HG02623 (cell line): ENCODE results near the gene HBS1L.

Experiments used
- ATAC-seq: cut with Tn5 transposase; IDR thresholded peaks from one replicate; pipeline ENCODE4 v1.9.1; 2021; ENCODE audit warnings: moderate library complexity; ENCODE audit not compliant: unreplicated experiment

HBS1L gene

DNA sequence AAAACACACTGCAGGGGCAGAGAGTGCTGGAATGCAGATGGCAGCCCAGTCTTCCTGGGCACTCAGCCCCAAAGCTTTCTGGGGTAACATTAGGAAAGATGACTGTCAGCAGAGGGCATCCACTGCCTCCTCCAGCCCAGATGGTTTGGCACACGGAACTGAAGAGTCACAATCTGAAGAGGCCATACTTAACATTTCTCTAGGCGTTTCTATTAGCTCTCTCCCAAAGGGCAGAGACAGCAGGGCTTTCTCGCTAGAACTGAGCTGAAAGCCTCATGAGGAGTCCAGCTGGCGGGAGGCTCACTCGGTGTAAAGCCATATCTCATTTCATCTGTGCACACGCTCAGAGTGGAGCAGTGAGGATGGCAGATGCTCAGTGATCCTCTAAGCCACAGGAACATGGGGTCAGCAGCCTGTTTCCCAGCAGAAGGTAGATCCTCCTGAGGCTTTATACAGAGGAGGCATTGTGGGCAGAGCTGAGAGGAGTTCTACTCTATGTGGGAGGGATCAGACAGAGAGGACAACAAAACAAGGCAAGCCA, 132.8 kb downstream of the HBS1L start:
- no peak for ATAC-seq

DNA sequence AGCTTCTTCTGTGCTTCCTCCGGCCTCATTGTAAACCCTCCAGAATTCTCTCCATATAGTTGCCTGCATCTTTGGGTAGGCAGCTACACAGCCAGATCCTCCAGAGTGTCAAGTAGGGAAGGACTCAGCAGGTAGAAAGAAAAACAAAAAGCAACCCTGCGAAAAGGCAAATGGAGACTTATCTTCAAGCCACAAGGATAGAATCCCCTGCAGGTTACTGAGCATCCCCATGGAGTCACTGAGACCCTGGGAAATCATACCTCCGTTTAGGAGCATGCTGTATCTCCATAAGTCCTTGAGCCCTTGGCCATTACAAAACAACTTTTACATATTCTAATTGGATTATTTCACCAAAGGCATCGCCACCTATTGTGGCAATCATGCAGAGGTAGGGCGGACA, 133.3 kb downstream of the HBS1L start:
- ATAC-seq: no peak

DNA sequence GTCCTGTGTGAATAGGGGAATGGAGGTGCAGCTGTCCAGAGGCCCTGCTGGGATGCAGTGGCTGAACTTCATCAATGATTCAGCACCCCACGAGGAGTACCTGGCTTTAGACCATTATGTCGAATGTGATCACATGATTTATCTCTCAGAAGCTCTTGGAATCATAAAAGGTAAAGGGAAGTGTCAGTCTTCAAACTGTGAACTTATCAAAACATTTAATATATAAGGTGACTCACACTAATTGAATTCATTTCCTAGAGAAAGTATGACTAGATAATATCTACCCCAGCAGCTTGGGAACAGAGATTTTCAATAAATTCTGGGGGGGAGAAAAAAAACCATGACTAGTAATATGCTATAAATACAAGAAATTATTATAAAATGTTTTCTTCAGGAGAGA, 134.2 kb downstream of the HBS1L start:
- ATAC-seq: no peak

DNA sequence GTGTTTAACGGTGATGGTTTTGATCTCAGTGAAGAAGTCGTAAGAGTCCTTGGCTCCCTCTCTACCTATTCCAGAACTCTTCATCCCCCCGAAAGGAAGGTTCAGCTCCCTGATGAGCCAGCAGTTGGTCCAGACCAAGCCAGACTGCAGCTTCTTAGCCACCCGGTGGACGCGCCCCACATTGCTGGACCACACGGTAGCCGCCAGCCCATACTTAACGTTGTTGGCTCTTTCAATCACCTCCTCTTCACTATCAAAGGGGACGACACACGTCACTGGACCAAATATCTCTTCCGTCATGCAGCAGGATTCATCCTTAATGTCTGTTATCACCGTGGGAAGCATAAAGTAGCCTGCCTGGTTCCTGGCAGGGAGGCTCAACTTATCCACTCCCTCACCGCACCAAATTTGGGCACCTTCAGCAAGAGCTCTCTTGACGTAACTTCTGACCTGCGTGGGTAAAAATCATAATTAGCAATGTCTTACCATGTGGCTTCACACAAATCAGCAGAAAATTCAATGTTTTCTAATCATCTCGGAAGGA, 136.1 kb downstream of the HBS1L start:
- ATAC-seq: no peak

DNA sequence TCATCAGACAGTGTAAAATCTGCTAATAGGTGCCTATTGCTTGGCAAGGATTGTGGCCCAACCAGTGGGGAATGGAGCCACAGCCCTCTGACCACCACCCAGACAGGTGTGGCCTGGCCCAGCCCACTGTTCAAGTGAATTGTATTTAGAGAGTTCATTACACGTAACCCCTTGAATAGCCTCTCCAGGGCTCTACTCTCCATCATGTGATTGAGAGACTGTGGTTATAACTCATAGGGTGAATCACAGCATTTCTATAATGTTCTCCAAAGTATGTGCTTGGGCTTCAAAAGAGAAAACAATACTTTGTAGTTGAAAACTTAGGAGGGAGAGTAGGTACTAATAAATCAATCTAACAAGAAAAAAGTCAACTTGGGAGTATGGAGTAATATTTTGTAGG, 143.1 kb downstream of the HBS1L start:
- ATAC-seq: no peak

DNA sequence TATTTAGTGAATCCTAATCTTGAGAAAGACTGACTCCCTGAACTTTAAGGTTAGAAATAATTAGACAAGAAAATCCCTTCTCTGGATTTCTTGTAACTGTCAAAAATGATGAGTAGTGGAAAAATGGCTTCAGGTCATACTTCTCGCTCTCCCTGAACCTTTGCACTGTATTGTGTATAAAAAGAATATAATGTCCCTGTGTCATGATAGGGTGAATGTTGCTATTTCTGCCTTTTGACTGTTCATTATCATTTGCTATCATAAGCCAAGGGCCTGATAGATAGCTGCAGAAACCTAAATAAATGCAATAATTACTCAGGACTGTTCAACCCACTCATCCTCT, 144.1 kb downstream of the HBS1L start:
- no peak for ATAC-seq
